Hepatocyte (in vitro differentiated cells): ENCODE results near the gene KLK10. TPM values are rescaled to one million over a fixed set of nuclear protein-coding genes. Genes with fewer than 3 reads are reported as not detected.

Experiments
- DNase-seq: peaks from one replicate; pipeline ENCODE4 v3.0.0-alpha.2; 2016; ENCODE audit warnings: low spot score
- H2AFZ ChIP-seq: fragments of 200-600 bp; sonication (generic); 2 replicates; pipeline ENCODE4 v1.6.0; 2016; ENCODE audit warnings: antibody characterized with exemption, mild to moderate bottlenecking
- H3K27ac ChIP-seq: fragments of 200-600 bp; sonication (generic); 2 replicates; pipeline ENCODE4 v1.5.1; 2016; ENCODE audit warnings: mild to moderate bottlenecking
- H3K27me3 ChIP-seq: fragments of 200-600 bp; sonication (generic); 2 replicates; pipeline ENCODE4 v1.6.1; 2016
- H3K36me3 ChIP-seq: fragments of 200-600 bp; sonication (generic); replicated peaks from 2 replicates; pipeline ENCODE4 v1.5.1; 2016; ENCODE audit warnings: low read depth; ENCODE audit not compliant: insufficient read depth
- H3K4me1 ChIP-seq: fragments of 200-600 bp; sonication (generic); 2 replicates; pipeline ENCODE4 v1.5.1; 2016; ENCODE audit warnings: mild to moderate bottlenecking, moderate library complexity; ENCODE audit not compliant: insufficient read depth
- H3K4me2 ChIP-seq: fragments of 200-600 bp; sonication (generic); 2 replicates; pipeline ENCODE4 v1.6.0; 2016
- H3K4me3 ChIP-seq: fragments of 200-600 bp; sonication (generic); 2 replicates; pipeline ENCODE4 v1.5.1; 2016; ENCODE audit warnings: mild to moderate bottlenecking
- H3K79me2 ChIP-seq: fragments of 200-600 bp; sonication (generic); 2 replicates; pipeline ENCODE4 v1.6.0; 2017; ENCODE audit warnings: mild to moderate bottlenecking
- H3K9me2 ChIP-seq: fragments of 200-600 bp; sonication (generic); replicated peaks from 2 replicates; pipeline ENCODE4 v1.6.0; 2017; ENCODE audit warnings: mild to moderate bottlenecking; ENCODE audit not compliant: insufficient read depth
- H3K9me3 ChIP-seq: fragments of 200-600 bp; sonication (generic); 2 replicates; pipeline ENCODE4 v1.5.1; 2016; ENCODE audit warnings: low read depth, mild to moderate bottlenecking
- H4K20me1 ChIP-seq: fragments of 200-600 bp; sonication (generic); 2 replicates; pipeline ENCODE4 v1.6.0; 2016; ENCODE audit warnings: mild to moderate bottlenecking; ENCODE audit not compliant: insufficient read depth, poor library complexity, severe bottlenecking
- CTCF ChIP-seq: fragments of 200-600 bp; sonication (generic); IDR thresholded peaks from 2 replicates; pipeline ENCODE4 v1.5.1; 2016; ENCODE audit warnings: antibody characterized with exemption, mild to moderate bottlenecking; ENCODE audit not compliant: poor library complexity
- EZH2 ChIP-seq: fragments of 200-600 bp; sonication (generic); IDR thresholded peaks from 2 replicates; pipeline ENCODE4 v1.6.1; 2016; ENCODE audit warnings: antibody characterized with exemption, mild to moderate bottlenecking, borderline replicate concordance
- EZH2phosphoT487 ChIP-seq: fragments of 200-600 bp; sonication (generic); IDR thresholded peaks from one replicate; pipeline ENCODE4 v1.6.1; 2018; ENCODE audit warnings: antibody characterized with exemption, mild to moderate bottlenecking, low read depth, moderate library complexity; ENCODE audit not compliant: unreplicated experiment, severe bottlenecking
- WGBS: methylation state at CpG from one replicate; pipeline ENCODE4 v1.1.6; 2016; ENCODE audit warnings: low lambda C conversion rate; ENCODE audit errors: missing lambda C conversion rate; 5-methylcytosine and 5-hydroxymethylcytosine counted together
- polyA plus RNA-seq: library from polyadenylated mRNA; unstranded; fragments of >200 nt; fragmentation: Nextera tagmentation; extraction: Ambion mirVana; gene quantifications from 2 replicates; pipeline ENCODE4 v1.2.1, GENCODE V29; 2016
- total RNA-seq: library from RNA; depleted of rRNA; stranded (reverse); fragments of >200 nt; gene quantifications from 2 replicates; pipeline ENCODE4 v1.2.3, GENCODE V29; 2014

KLK10 gene
- total and polyA plus RNA-seq, 2 experiments from 2014 or later, result 0.10 to 1.3 TPM

DNA sequence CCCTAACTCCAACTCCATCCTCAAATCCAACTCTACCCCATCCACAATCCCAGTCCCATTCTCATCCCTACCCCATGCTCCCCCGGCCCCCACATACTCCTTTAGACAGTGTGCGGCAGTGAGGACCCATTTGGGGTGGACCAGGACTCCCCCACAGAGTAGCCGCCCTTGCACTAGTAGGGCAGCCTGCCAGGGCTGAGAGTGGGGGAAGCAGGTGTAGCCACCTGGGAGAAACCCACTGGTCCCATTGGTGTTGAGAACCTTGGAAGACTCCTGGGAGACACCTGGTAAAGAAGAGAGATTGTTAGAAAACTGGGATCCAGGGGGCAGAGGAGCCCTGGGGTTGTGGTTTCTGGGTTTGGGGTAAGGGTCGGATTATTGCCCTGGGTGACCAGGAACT is 40.8 kb upstream of the KLK10 start:
- no peak for DNase-seq
- 71% methylated on average over 4 of the region's 4 CpGs for WGBS
- H3K27ac ChIP-seq, result no peak overlapping the region
- H3K27me3 ChIP-seq, result no peaks in the 10 kb centered on the region
- no peaks in the 10 kb centered on the region for H3K36me3 ChIP-seq
- H3K4me1 ChIP-seq, result peaks cover 3% of the 10 kb centered on the region
- no peaks in the 10 kb centered on the region for H3K79me2 ChIP-seq
- no peak overlapping the region for H2AFZ ChIP-seq
- H3K4me2 ChIP-seq, result no peak overlapping the region
- H3K9me3 ChIP-seq, result no peaks in the 10 kb centered on the region
- H3K9me2 ChIP-seq, result no peaks in the 10 kb centered on the region
- H4K20me1 ChIP-seq, result no peaks in the 10 kb centered on the region
- TF ChIP-seq EZH2 (no peak), CTCF (no peak), EZH2phosphoT487 (no peak)
- H3K4me3 ChIP-seq, result no peak overlapping the region

DNA sequence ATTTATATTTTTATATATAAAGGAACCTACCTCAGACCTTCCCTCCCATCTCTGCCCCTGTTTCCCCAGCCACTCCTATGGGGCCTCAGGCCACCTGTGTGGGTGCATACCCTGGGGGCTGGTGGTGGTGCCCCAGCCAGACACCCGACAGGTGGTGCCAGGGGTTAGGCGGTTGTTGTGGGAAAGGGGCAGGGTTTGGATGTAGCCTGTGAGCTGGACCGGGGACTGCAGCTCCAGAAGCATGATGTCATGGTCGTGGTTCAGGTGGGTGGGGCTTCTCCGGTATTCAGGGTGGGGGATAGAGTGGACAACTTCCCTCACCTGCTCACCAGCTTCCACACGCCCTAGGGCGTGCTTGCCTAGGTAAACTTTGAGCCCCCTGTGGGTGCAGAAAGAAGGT is 40.2 kb upstream of the KLK10 start:
- Histone ChIP-seq H3K9me2 (no peaks in the 10 kb centered on the region), H3K79me2 (no peaks in the 10 kb centered on the region), H3K9me3 (no peaks in the 10 kb centered on the region), H3K27me3 (no peaks in the 10 kb centered on the region), H3K4me3 (no peak overlapping the region), H2AFZ (no peak overlapping the region), H4K20me1 (no peaks in the 10 kb centered on the region), H3K27ac (no peak overlapping the region), H3K4me2 (no peak overlapping the region), H3K36me3 (no peaks in the 10 kb centered on the region), H3K4me1 (no peaks in the 10 kb centered on the region)
- no peak for TF ChIP-seq EZH2
- TF ChIP-seq EZH2phosphoT487, result no peak
- TF ChIP-seq CTCF, result no peak
- 73% methylated on average over 7 of the region's 7 CpGs for WGBS
- no peak for DNase-seq

DNA sequence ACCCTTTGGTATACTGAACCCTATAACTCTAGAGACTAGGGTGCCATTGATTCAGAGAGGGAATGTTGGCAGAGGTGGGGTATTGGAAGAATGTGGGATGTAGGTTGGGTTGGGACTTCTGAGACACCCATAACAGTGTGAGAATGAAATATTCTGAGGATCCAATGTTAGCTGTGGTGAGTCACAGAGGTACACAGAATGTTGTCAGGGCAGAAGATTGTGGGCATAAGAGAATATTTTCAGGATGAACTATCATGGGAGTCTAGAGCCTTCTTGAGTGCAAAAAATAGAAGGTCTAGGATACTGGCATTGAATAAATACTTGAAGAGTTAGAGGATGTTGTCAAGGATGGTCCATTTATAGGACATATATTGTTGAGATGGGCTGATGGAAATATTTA is 36.4 kb upstream of the KLK10 start:
- Histone ChIP-seq H3K9me3 (no peaks in the 10 kb centered on the region), H3K9me2 (no peaks in the 10 kb centered on the region), H3K27ac (no peak overlapping the region), H4K20me1 (no peaks in the 10 kb centered on the region), H3K79me2 (no peaks in the 10 kb centered on the region), H3K4me2 (no peak overlapping the region), H3K36me3 (no peaks in the 10 kb centered on the region), H3K4me3 (no peak overlapping the region), H3K27me3 (no peaks in the 10 kb centered on the region), H3K4me1 (no peaks in the 10 kb centered on the region), H2AFZ (no peak overlapping the region)
- DNase-seq, result no peak
- TF ChIP-seq EZH2phosphoT487 (no peak), EZH2 (no peak), CTCF (no peak)

- Histone ChIP-seq H3K4me2 (no peak overlapping the region), H4K20me1 (no peaks in the 10 kb centered on the region), H3K79me2 (no peaks in the 10 kb centered on the region), H3K27ac (no peak overlapping the region), H3K27me3 (no peaks in the 10 kb centered on the region), H3K4me1 (no peaks in the 10 kb centered on the region), H3K9me2 (no peaks in the 10 kb centered on the region), H3K4me3 (no peak overlapping the region), H3K9me3 (no peaks in the 10 kb centered on the region), H2AFZ (no peak overlapping the region), H3K36me3 (no peaks in the 10 kb centered on the region)
- TF ChIP-seq CTCF (no peak), EZH2phosphoT487 (no peak), EZH2 (no peak)
- WGBS, result 19% methylated on average over 3 of the region's 4 CpGs
- DNase-seq, result no peak
These were observed 27.5 kb upstream of the KLK10 start for GRCh38 chr19:51047031-51047335.
